ENCODE data around the gene BPIFA2. TPM values are rescaled to one million over a fixed set of nuclear protein-coding genes. Genes with fewer than 3 reads are reported as not detected.
"Not testable (repeated sequence)": the region's sequence is repeated elsewhere in the genome, so short reads cannot be mapped to it uniquely, and the experiment has no call there.

The BPIFA2 gene
- total RNA-seq, 3 donors from 2014 or later (not counting 1 experiment from before 2014, with no cell fraction given) = not detected

GRCh38 chr20:33180169-33180568 is 12.2 kb downstream of the BPIFA2 start:
- ATAC-seq (no peak), DNase-seq (no peak)
- WGBS (ENCODE audit: insufficient coverage) = 90% methylated on average over 5 of the region's 5 CpGs
- Mint-ChIP-seq H3K9me3 (no peaks in the 10 kb centered on the region), H3K27ac (no peak overlapping the region), H3K27me3 (ENCODE audit: low read depth in 2 of 2) (peaks cover 0 to 3% of the 10 kb centered on the region in 2 donors), H3K36me3 (no peaks in the 10 kb centered on the region), H3K4me1 (no peaks in the 10 kb centered on the region), H3K4me3 (no peak overlapping the region)
- H3K36me3 ChIP-seq (ENCODE audit: control insufficient read depth, insufficient read depth, low read length) = no peaks in the 10 kb centered on the region
- intact Hi-C loops (cut with micrococcal nuclease) = no loop called here
- no peaks in the 10 kb centered on the region for H3K4me1 ChIP-seq (ENCODE audit: control insufficient read depth, insufficient read depth, low read length)
- no peak for TF ChIP-seq CTCF (IDR thresholded peaks at IDR 0.05)
- no peaks in the 10 kb centered on the region for H3K27me3 ChIP-seq (ENCODE audit: control insufficient read depth, insufficient read depth, low read length)
- no peak overlapping the region for H3K27ac ChIP-seq (ENCODE audit: low read length)
- no peak overlapping the region for H3K4me3 ChIP-seq (ENCODE audit: low read length)
- H3K9me3 ChIP-seq (ENCODE audit: control insufficient read depth, insufficient read depth, low read length) = no peaks in the 10 kb centered on the region

- intact Hi-C loops (cut with micrococcal nuclease) = no loop called here
- Mint-ChIP-seq H3K4me3 (no peak overlapping the region), H3K36me3 (no peaks in the 10 kb centered on the region), H3K27ac (no peak overlapping the region), H3K4me1 (no peaks in the 10 kb centered on the region), H3K9me3 (no peaks in the 10 kb centered on the region), H3K27me3 (ENCODE audit: low read depth in 2 of 2) (peaks cover 0 to 3% of the 10 kb centered on the region in 2 donors)
- Histone ChIP-seq H3K27me3 (ENCODE audit: control insufficient read depth, insufficient read depth, low read length) (no peaks in the 10 kb centered on the region), H3K9me3 (ENCODE audit: control insufficient read depth, insufficient read depth, low read length) (no peaks in the 10 kb centered on the region), H3K36me3 (ENCODE audit: control insufficient read depth, insufficient read depth, low read length) (no peaks in the 10 kb centered on the region), H3K4me1 (ENCODE audit: control insufficient read depth, insufficient read depth, low read length) (no peaks in the 10 kb centered on the region), H3K27ac (ENCODE audit: low read length) (no peak overlapping the region), H3K4me3 (ENCODE audit: low read length) (no peak overlapping the region)
- 63% methylated on average over 1 of the region's 1 CpG for WGBS (ENCODE audit: insufficient coverage)
- no peak for ATAC-seq
- DNase-seq = no peak
- no peak for TF ChIP-seq CTCF (IDR thresholded peaks at IDR 0.05)
Observed at GRCh38 chr20:33181482-33182093, 13.6 kb downstream of the BPIFA2 start.

- Mint-ChIP-seq H3K4me3 (no peak overlapping the region), H3K27me3 (ENCODE audit: low read depth in 2 of 2) (no peaks in the 10 kb centered on the region), H3K4me1 (no peaks in the 10 kb centered on the region), H3K9me3 (no peaks in the 10 kb centered on the region), H3K27ac (no peak overlapping the region), H3K36me3 (no peaks in the 10 kb centered on the region)
- H3K36me3 ChIP-seq (ENCODE audit: control insufficient read depth, insufficient read depth, low read length) = no peaks in the 10 kb centered on the region
- DNase-seq = no peak
- no peaks in the 10 kb centered on the region for H3K27me3 ChIP-seq (ENCODE audit: control insufficient read depth, insufficient read depth, low read length)
- TF ChIP-seq CTCF (IDR thresholded peaks at IDR 0.05) = no peak
- no peak overlapping the region for H3K4me3 ChIP-seq (ENCODE audit: low read length)
- no peaks in the 10 kb centered on the region for H3K4me1 ChIP-seq (ENCODE audit: control insufficient read depth, insufficient read depth, low read length)
- no peaks in the 10 kb centered on the region for H3K9me3 ChIP-seq (ENCODE audit: control insufficient read depth, insufficient read depth, low read length)
- intact Hi-C loops (cut with micrococcal nuclease) = no loop called here
- H3K27ac ChIP-seq (ENCODE audit: low read length) = no peak overlapping the region
- ATAC-seq = no peak
- 71% methylated on average over 2 of the region's 2 CpGs for WGBS (ENCODE audit: insufficient coverage)
Observed at GRCh38 chr20:33183312-33183711, 15.4 kb downstream of the BPIFA2 start.

- DNase-seq; H3K27ac ChIP-seq (ENCODE audit: low read length); H3K4me1 ChIP-seq (ENCODE audit: control insufficient read depth, insufficient read depth, low read length); H3K27ac Mint-ChIP-seq; H3K4me3 Mint-ChIP-seq; H3K9me3 Mint-ChIP-seq; ATAC-seq; H3K27me3 Mint-ChIP-seq (ENCODE audit: low read depth in 2 of 2); H3K27me3 ChIP-seq (ENCODE audit: control insufficient read depth, insufficient read depth, low read length); H3K4me1 Mint-ChIP-seq; H3K36me3 Mint-ChIP-seq; H3K4me3 ChIP-seq (ENCODE audit: low read length); H3K9me3 ChIP-seq (ENCODE audit: control insufficient read depth, insufficient read depth, low read length); H3K36me3 ChIP-seq (ENCODE audit: control insufficient read depth, insufficient read depth, low read length); intact Hi-C loops (cut with micrococcal nuclease): not testable (repeated sequence)
- 95% methylated on average over 17 of the region's 40 CpGs for WGBS (ENCODE audit: insufficient coverage)
Observed at GRCh38 chr20:33185031-33185590, 17.2 kb downstream of the BPIFA2 start.
